Measurements from ENCODE around the gene KIF21A.
A peak's percentile ranks its signal among the peaks of the same experiment; 100 is the strongest.

KIF21A gene

GRCh38 chr12:39368096-39368495 is 74.8 kb downstream of the KIF21A start:
- no peak for TF ChIP-seq EZH2phosphoT487 (conservative IDR thresholded peaks at IDR 0.05; ENCODE audit: low read length)
- no peak for TF ChIP-seq CTCF (IDR thresholded peaks at IDR 0.05; ENCODE audit: insufficient read depth, low read length, poor library complexity, severe bottlenecking)
- H3K9ac ChIP-seq (ENCODE audit: low read length): no peak overlapping the region
- no peaks in the 10 kb centered on the region for H3K9me2 ChIP-seq (replicated peaks; ENCODE audit: insufficient read depth, low read length)
- H3K79me2 ChIP-seq (ENCODE audit: insufficient read depth, low read length): no peaks in the 10 kb centered on the region
- H3K27ac ChIP-seq (ENCODE audit: low read depth, low read length): no peak overlapping the region
- no peaks in the 10 kb centered on the region for H4K20me1 ChIP-seq (ENCODE audit: low read depth, low read length)
- H3K4me2 ChIP-seq (ENCODE audit: low read depth, low read length, poor library complexity, severe bottlenecking): no peak overlapping the region
- no peaks in the 10 kb centered on the region for H3F3A ChIP-seq (ENCODE audit: insufficient read depth)
- no peaks in the 10 kb centered on the region for H3K9me3 ChIP-seq (ENCODE audit: insufficient read depth, low read length)
- no peak overlapping the region for H3K4me3 ChIP-seq (ENCODE audit: insufficient read depth, low read length, poor library complexity, severe bottlenecking)
- H3K36me3 ChIP-seq (ENCODE audit: low read length): no peaks in the 10 kb centered on the region
- H3K27me3 ChIP-seq (ENCODE audit: low read length): no peaks in the 10 kb centered on the region
- H2AFZ ChIP-seq (ENCODE audit: low read depth, low read length, severe bottlenecking): no peak overlapping the region

- Histone ChIP-seq H3K27me3 (ENCODE audit: low read length) (no peaks in the 10 kb centered on the region), H3K4me2 (ENCODE audit: low read depth, low read length, poor library complexity, severe bottlenecking) (no peak overlapping the region)
These were observed 75.4 kb downstream of the KIF21A start for GRCh38 chr12:39367494-39367893.

GRCh38 chr12:39365364-39366001 is 77.4 kb downstream of the KIF21A start:
- Histone ChIP-seq H3K79me2 (ENCODE audit: insufficient read depth, low read length) (no peaks in the 10 kb centered on the region), H3K27me3 (ENCODE audit: low read length) (no peaks in the 10 kb centered on the region), H3K4me2 (ENCODE audit: low read depth, low read length, poor library complexity, severe bottlenecking) (no peak overlapping the region), H3F3A (ENCODE audit: insufficient read depth) (no peaks in the 10 kb centered on the region), H3K36me3 (ENCODE audit: low read length) (no peaks in the 10 kb centered on the region), H3K9me2 (replicated peaks; ENCODE audit: insufficient read depth, low read length) (no peaks in the 10 kb centered on the region), H4K20me1 (ENCODE audit: low read depth, low read length) (no peaks in the 10 kb centered on the region), H2AFZ (ENCODE audit: low read depth, low read length, severe bottlenecking) (no peak overlapping the region), H3K9ac (ENCODE audit: low read length) (no peak overlapping the region), H3K4me3 (ENCODE audit: insufficient read depth, low read length, poor library complexity, severe bottlenecking) (no peak overlapping the region), H3K27ac (ENCODE audit: low read depth, low read length) (no peak overlapping the region), H3K9me3 (ENCODE audit: insufficient read depth, low read length) (no peaks in the 10 kb centered on the region)
- no peak for TF ChIP-seq EZH2phosphoT487 (conservative IDR thresholded peaks at IDR 0.05; ENCODE audit: low read length)
- peak; percentile 15 for TF ChIP-seq CTCF (IDR thresholded peaks at IDR 0.05; ENCODE audit: insufficient read depth, low read length, poor library complexity, severe bottlenecking)

More at GRCh38 chr12:39367494-39367893, 75.4 kb downstream of the KIF21A start:
- no peaks in the 10 kb centered on the region for H3K36me3 ChIP-seq (ENCODE audit: low read length)
- H3K4me3 ChIP-seq (ENCODE audit: insufficient read depth, low read length, poor library complexity, severe bottlenecking): no peak overlapping the region
- TF ChIP-seq EZH2phosphoT487 (conservative IDR thresholded peaks at IDR 0.05; ENCODE audit: low read length) (no peak), CTCF (IDR thresholded peaks at IDR 0.05; ENCODE audit: insufficient read depth, low read length, poor library complexity, severe bottlenecking) (no peak)
- no peaks in the 10 kb centered on the region for H4K20me1 ChIP-seq (ENCODE audit: low read depth, low read length)
- H3K27ac ChIP-seq (ENCODE audit: low read depth, low read length): no peak overlapping the region
- no peaks in the 10 kb centered on the region for H3K9me2 ChIP-seq (replicated peaks; ENCODE audit: insufficient read depth, low read length)
- no peak overlapping the region for H2AFZ ChIP-seq (ENCODE audit: low read depth, low read length, severe bottlenecking)
- H3K79me2 ChIP-seq (ENCODE audit: insufficient read depth, low read length): no peaks in the 10 kb centered on the region
- no peak overlapping the region for H3K9ac ChIP-seq (ENCODE audit: low read length)
- H3K9me3 ChIP-seq (ENCODE audit: insufficient read depth, low read length): no peaks in the 10 kb centered on the region
- no peaks in the 10 kb centered on the region for H3F3A ChIP-seq (ENCODE audit: insufficient read depth)

Measured in SU-DHL-6 (cell line).